Chondrocyte (in vitro differentiated cells): ENCODE data around the gene TAF1. TPM values are rescaled to one million over a fixed set of nuclear protein-coding genes. Genes with fewer than 3 reads are reported as not detected.
"Not testable (repeated sequence)": the region's sequence is repeated elsewhere in the genome, so short reads cannot be mapped to it uniquely, and the experiment has no call there.

Source experiments
- DNase-seq: peaks from one replicate; pipeline ENCODE4 v3.0.0; 2021; ENCODE audit warnings: mixed read lengths, low spot score
- H3K27ac Mint-ChIP-seq: one replicate; pipeline ENCODE4 v1.8.0; 2021; ENCODE audit warnings: mild to moderate bottlenecking, moderate library complexity, mixed read lengths; ENCODE audit not compliant: unreplicated experiment
- H3K27me3 Mint-ChIP-seq: 2 replicates; pipeline ENCODE4 v1.8.0; 2021; ENCODE audit warnings: low read depth, mixed read lengths
- H3K36me3 Mint-ChIP-seq: 2 replicates; pipeline ENCODE4 v1.8.0; 2021; ENCODE audit warnings: low read depth, mixed read lengths
- H3K4me1 Mint-ChIP-seq: 2 replicates; pipeline ENCODE4 v1.8.0; 2021; ENCODE audit warnings: low read depth, mild to moderate bottlenecking, mixed read lengths
- H3K4me3 Mint-ChIP-seq: one replicate; pipeline ENCODE4 v1.8.0; 2021; ENCODE audit warnings: mild to moderate bottlenecking, moderate library complexity, mixed read lengths; ENCODE audit not compliant: unreplicated experiment
- H3K9me3 Mint-ChIP-seq: 2 replicates; pipeline ENCODE4 v1.8.0; 2021; ENCODE audit warnings: low read depth, mixed read lengths
- long read RNA-seq: library from polyadenylated mRNA; stranded (forward); transcript quantifications from one replicate; pipeline ENCODE4 v2.0.0, GENCODE V29; 2021
- total RNA-seq: library from RNA; stranded (reverse); gene quantifications from 3 replicates; pipeline ENCODE4 v1.2.1, GENCODE V29; 2021
- TF ChIP-seq, protein P1 (sequence below): fragments of 200-600 bp; sonication (generic); IDR thresholded peaks from 2 replicates; pipeline ENCODE4 v1.5.0; 2021; ENCODE audit warnings: antibody characterized with exemption, mild to moderate bottlenecking, moderate library complexity

TAF1 gene, protein sequence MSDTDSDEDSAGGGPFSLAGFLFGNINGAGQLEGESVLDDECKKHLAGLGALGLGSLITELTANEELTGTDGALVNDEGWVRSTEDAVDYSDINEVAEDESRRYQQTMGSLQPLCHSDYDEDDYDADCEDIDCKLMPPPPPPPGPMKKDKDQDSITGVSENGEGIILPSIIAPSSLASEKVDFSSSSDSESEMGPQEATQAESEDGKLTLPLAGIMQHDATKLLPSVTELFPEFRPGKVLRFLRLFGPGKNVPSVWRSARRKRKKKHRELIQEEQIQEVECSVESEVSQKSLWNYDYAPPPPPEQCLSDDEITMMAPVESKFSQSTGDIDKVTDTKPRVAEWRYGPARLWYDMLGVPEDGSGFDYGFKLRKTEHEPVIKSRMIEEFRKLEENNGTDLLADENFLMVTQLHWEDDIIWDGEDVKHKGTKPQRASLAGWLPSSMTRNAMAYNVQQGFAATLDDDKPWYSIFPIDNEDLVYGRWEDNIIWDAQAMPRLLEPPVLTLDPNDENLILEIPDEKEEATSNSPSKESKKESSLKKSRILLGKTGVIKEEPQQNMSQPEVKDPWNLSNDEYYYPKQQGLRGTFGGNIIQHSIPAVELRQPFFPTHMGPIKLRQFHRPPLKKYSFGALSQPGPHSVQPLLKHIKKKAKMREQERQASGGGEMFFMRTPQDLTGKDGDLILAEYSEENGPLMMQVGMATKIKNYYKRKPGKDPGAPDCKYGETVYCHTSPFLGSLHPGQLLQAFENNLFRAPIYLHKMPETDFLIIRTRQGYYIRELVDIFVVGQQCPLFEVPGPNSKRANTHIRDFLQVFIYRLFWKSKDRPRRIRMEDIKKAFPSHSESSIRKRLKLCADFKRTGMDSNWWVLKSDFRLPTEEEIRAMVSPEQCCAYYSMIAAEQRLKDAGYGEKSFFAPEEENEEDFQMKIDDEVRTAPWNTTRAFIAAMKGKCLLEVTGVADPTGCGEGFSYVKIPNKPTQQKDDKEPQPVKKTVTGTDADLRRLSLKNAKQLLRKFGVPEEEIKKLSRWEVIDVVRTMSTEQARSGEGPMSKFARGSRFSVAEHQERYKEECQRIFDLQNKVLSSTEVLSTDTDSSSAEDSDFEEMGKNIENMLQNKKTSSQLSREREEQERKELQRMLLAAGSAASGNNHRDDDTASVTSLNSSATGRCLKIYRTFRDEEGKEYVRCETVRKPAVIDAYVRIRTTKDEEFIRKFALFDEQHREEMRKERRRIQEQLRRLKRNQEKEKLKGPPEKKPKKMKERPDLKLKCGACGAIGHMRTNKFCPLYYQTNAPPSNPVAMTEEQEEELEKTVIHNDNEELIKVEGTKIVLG (N-terminal part only)
- total RNA-seq = 26.4 to 31.3 TPM (median 27.9 TPM) in 3 replicates
- long read RNA-seq, partial matches to known transcripts = 0 of 2 reads
- long read RNA-seq, other reads (novel, unspliced or antisense) = 2 of 2 reads

DNA sequence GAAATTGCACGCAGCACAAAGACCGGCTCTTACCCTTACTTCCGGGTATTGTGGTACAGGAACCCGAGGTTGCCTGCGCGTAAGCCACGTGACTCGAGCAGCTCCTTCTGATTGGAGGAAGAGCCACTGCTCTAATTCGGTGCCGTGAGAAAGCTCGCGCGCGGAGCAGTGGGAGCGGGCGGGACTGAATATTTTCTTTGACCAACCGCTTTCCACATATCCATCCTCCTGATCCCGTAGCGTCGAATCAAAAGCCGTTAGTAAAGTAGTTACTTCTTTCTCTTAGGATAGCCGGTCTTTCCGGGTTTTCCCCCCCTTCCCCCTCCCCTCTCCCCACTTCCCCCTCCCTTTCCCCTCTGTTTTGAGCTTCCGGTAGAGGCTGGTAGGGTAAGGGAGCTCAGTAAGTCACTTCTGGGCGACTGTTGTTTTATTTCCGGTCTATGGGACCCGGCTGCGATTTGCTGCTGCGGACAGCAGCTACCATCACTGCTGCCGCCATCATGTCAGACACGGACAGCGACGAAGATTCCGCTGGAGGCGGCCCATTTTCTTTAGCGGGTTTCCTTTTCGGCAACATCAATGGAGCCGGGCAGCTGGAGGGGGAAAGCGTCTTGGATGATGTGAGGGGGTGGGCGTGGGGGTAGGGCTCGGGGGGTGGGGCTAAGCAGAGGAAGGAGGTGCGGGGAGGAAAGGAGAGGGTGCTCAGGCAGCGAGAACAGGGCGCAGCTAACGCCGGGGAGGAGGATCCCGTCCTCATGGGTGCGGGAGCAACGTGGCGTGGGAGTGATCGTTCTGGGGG, at the start of gene TAF1:
TAF1 (plus strand) TSS at position 483 of the 799 bp plus-strand sequence; CDS start at position 501, 18 bp downstream.
- no peaks in the 10 kb centered on the region for H3K27me3 Mint-ChIP-seq
- peak within 1 kb of the TSS; percentile 99 for H3K27ac Mint-ChIP-seq
- peaks cover 8% of the 10 kb centered on the region for H3K9me3 Mint-ChIP-seq
- H3K4me1 Mint-ChIP-seq = peaks cover 22% of the 10 kb centered on the region
- DNase-seq = peak; percentile 96
- H3K4me3 Mint-ChIP-seq = peak within 1 kb of the TSS; percentile 96
- peaks cover 2% of the 10 kb centered on the region for H3K36me3 Mint-ChIP-seq
- TF ChIP-seq, protein P1, sequence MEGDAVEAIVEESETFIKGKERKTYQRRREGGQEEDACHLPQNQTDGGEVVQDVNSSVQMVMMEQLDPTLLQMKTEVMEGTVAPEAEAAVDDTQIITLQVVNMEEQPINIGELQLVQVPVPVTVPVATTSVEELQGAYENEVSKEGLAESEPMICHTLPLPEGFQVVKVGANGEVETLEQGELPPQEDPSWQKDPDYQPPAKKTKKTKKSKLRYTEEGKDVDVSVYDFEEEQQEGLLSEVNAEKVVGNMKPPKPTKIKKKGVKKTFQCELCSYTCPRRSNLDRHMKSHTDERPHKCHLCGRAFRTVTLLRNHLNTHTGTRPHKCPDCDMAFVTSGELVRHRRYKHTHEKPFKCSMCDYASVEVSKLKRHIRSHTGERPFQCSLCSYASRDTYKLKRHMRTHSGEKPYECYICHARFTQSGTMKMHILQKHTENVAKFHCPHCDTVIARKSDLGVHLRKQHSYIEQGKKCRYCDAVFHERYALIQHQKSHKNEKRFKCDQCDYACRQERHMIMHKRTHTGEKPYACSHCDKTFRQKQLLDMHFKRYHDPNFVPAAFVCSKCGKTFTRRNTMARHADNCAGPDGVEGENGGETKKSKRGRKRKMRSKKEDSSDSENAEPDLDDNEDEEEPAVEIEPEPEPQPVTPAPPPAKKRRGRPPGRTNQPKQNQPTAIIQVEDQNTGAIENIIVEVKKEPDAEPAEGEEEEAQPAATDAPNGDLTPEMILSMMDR = no peak

GRCh38 chrX:71316959-71317358, 49.2 kb upstream of the TAF1 start:
- not testable (repeated sequence) for H3K27me3 Mint-ChIP-seq, H3K4me3 Mint-ChIP-seq, DNase-seq, H3K9me3 Mint-ChIP-seq, H3K36me3 Mint-ChIP-seq
- peaks cover 23% of the 10 kb centered on the region for H3K4me1 Mint-ChIP-seq
- peak overlapping the region; percentile 68 for H3K27ac Mint-ChIP-seq

GRCh38 chrX:71320126-71320525, 46.0 kb upstream of the TAF1 start:
- peaks cover 2% of the 10 kb centered on the region for H3K36me3 Mint-ChIP-seq
- no peaks in the 10 kb centered on the region for H3K27me3 Mint-ChIP-seq
- peak overlapping the region; percentile 59 for H3K27ac Mint-ChIP-seq
- peaks cover 26% of the 10 kb centered on the region for H3K4me1 Mint-ChIP-seq
- TF ChIP-seq, protein P1 = no peak
- DNase-seq = no peak
- H3K9me3 Mint-ChIP-seq = no peaks in the 10 kb centered on the region
- no peak overlapping the region for H3K4me3 Mint-ChIP-seq

DNA sequence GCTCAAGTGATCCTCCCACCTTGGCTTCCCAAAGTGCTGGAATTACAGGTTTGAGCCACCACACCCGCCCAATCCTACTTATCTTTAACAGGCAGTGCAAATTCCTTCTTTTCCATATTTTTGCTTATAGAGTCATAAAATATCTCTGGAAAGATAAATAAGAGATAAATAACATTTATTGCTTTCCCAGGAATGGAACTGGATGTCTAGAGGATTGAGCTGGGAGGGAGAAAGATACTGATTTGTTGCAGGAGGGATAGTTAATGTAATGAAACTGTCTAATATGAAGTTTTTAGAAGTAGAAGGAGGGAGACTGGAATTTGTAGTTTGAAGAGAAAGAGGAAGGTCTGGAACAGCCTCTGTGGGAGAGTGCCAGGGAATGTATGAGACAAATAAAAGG, 44.4 kb upstream of the TAF1 start:
- Mint-ChIP-seq H3K27ac (peak overlapping the region; percentile 39), H3K4me1 (peaks cover 14% of the 10 kb centered on the region), H3K4me3 (no peak overlapping the region), H3K36me3 (peaks cover 4% of the 10 kb centered on the region), H3K27me3 (no peaks in the 10 kb centered on the region), H3K9me3 (peaks cover 3% of the 10 kb centered on the region)
- DNase-seq = no peak
- TF ChIP-seq, protein P1 = no peak

DNA sequence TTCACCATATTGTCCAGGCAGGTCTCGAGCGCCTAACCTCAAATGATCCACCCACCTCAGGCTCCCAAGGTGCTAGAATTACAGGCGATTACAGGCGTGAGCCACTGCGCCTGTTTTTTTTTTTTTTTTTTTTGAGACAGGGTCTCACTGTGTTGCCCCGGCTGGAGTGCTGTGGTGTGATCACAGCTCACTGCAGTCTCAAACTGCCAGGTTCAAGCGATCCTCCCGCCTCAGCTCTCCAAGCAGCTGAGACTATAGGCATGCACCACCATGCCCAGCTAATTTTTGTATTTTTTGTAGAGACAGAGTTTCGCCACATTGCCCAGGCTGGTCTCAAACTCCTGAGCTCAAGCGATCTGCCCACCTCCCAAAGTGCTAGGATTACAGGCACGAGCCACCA, 41.7 kb upstream of the TAF1 start:
- H3K4me1 Mint-ChIP-seq = peaks cover 11% of the 10 kb centered on the region

More for the DNA sequence above, 41.7 kb upstream of the TAF1 start:
- H3K36me3 Mint-ChIP-seq, H3K27ac Mint-ChIP-seq, DNase-seq, H3K27me3 Mint-ChIP-seq, H3K9me3 Mint-ChIP-seq, H3K4me3 Mint-ChIP-seq: not testable (repeated sequence)
